GM13976 (cell line): ENCODE measurements around the gene CD8B.

Experiments
- DNase-seq: peaks from one replicate; pipeline ENCODE4 v3.0.0; 2012; ENCODE audit warnings: low spot score
- CTCF ChIP-seq: IDR thresholded peaks from 2 replicates; pipeline ENCODE4 v1.5.1; 2012; ENCODE audit warnings: borderline replicate concordance, mild to moderate bottlenecking; ENCODE audit not compliant: insufficient read depth; ENCODE audit errors: extremely low read depth, missing control alignments, control extremely low read depth
- in situ Hi-C: fragments of 300-500 bp; cut with MboI; formaldehyde crosslinking; loops from one replicate; pipeline ENCODE4 v1.12.0; 2022; ENCODE audit warnings: low sequenced_read_pairs, mixed read lengths, inconsistent platforms; ENCODE audit not compliant: unreplicated experiment

The CD8B gene

GRCh38 chr2:86825693-86826381, 35.8 kb downstream of the CD8B start:
- DNase-seq, result no peak
- in situ Hi-C loops, result no loop called here
- no peak for TF ChIP-seq CTCF

- TF ChIP-seq CTCF, result no peak
- DNase-seq, result no peak
- in situ Hi-C loops, result no loop called here
Measured at GRCh38 chr2:86825036-86825692, 36.5 kb downstream of the CD8B start.

- in situ Hi-C loops, result no loop called here
- DNase-seq, result no peak
- TF ChIP-seq CTCF, result no peak
Measured at GRCh38 chr2:86822668-86823345, 38.9 kb downstream of the CD8B start.

- in situ Hi-C loops, result no loop called here
- no peak for DNase-seq
- no peak for TF ChIP-seq CTCF
Measured at GRCh38 chr2:86821842-86822241, 39.8 kb downstream of the CD8B start.

- no peak for TF ChIP-seq CTCF
- in situ Hi-C loops, result no loop called here
- DNase-seq, result no peak
Measured at GRCh38 chr2:86821306-86821705, 40.4 kb downstream of the CD8B start.

- TF ChIP-seq CTCF, result no peak
- in situ Hi-C loops, result no loop called here
- DNase-seq, result no peak
Measured at GRCh38 chr2:86818957-86819356, 42.7 kb downstream of the CD8B start.
